SU-DHL-6 (cell line): Measurements from ENCODE around the gene SIGLEC9.

Experiments used
- H2AFZ ChIP-seq: fragments of 200-600 bp; sonication (generic); 2 replicates; pipeline ENCODE4 v1.6.1; 2014; ENCODE audit warnings: low read depth, mild to moderate bottlenecking, moderate library complexity, mixed read lengths, antibody characterized with exemption, low read length; ENCODE audit not compliant: severe bottlenecking
- H3F3A ChIP-seq: fragments of 200-600 bp; shearing (Covaris generic); 2 replicates; pipeline ENCODE4 v1.6.0; 2016; ENCODE audit warnings: antibody characterized with exemption, mild to moderate bottlenecking; ENCODE audit not compliant: insufficient read depth
- H3K27ac ChIP-seq: fragments of 200-600 bp; sonication (generic); 2 replicates; pipeline ENCODE4 v1.5.1; 2016; ENCODE audit warnings: low read depth, mild to moderate bottlenecking, low read length, moderate library complexity, mixed read lengths
- H3K27me3 ChIP-seq: fragments of 200-600 bp; sonication (generic), shearing (Covaris generic); 2 replicates; pipeline ENCODE4 v1.6.0; 2014; ENCODE audit warnings: mild to moderate bottlenecking, low read length
- H3K36me3 ChIP-seq: fragments of 200-600 bp; sonication (generic); 2 replicates; pipeline ENCODE4 v1.6.1; 2014; ENCODE audit warnings: mild to moderate bottlenecking, low read length, mixed read lengths
- H3K4me2 ChIP-seq: fragments of 300-600, 200-600 bp; shearing (Covaris generic), sonication (generic); 2 replicates; pipeline ENCODE4 v1.6.0; 2014; ENCODE audit warnings: low read length, low read depth, mild to moderate bottlenecking; ENCODE audit not compliant: poor library complexity, severe bottlenecking
- H3K4me3 ChIP-seq: fragments of 200-600 bp; sonication (generic); 2 replicates; pipeline ENCODE4 v1.5.1; 2014; ENCODE audit warnings: antibody characterized with exemption, low read length, mild to moderate bottlenecking, mixed read lengths; ENCODE audit not compliant: insufficient read depth, poor library complexity, severe bottlenecking
- H3K79me2 ChIP-seq: fragments of 200-600 bp; sonication (generic); 2 replicates; pipeline ENCODE4 v1.6.1; 2014; ENCODE audit warnings: mild to moderate bottlenecking, low read length, moderate library complexity; ENCODE audit not compliant: insufficient read depth
- H3K9ac ChIP-seq: fragments of 200-600 bp; sonication (generic); 2 replicates; pipeline ENCODE4 v1.7.0; 2014; ENCODE audit warnings: mild to moderate bottlenecking, low read length
- H3K9me2 ChIP-seq: fragments of 200-600 bp; sonication (generic); replicated peaks from 2 replicates; pipeline ENCODE4 v1.6.1; 2014; ENCODE audit warnings: low read length; ENCODE audit not compliant: insufficient read depth
- H3K9me3 ChIP-seq: fragments of 200-600 bp; sonication (generic); 2 replicates; pipeline ENCODE4 v1.6.1; 2014; ENCODE audit warnings: low read length, mixed read lengths; ENCODE audit not compliant: insufficient read depth
- H4K20me1 ChIP-seq: fragments of 200-600 bp; sonication (generic); 2 replicates; pipeline ENCODE4 v1.6.1; 2014; ENCODE audit warnings: low read depth, mild to moderate bottlenecking, antibody characterized with exemption, low read length, moderate library complexity, mixed read lengths
- EZH2phosphoT487 ChIP-seq: fragments of 200-600 bp; sonication (generic), shearing (Covaris generic); conservative IDR thresholded peaks from 2 replicates; pipeline ENCODE4 v1.6.1; 2018; ENCODE audit warnings: mild to moderate bottlenecking, antibody characterized with exemption, low read length, moderate library complexity, mixed read lengths
- TF ChIP-seq, protein P1 (sequence below): fragments of 200-600 bp; sonication (generic); IDR thresholded peaks from one replicate; pipeline ENCODE4 v1.5.1; 2017; ENCODE audit warnings: antibody characterized with exemption, mild to moderate bottlenecking, low read length, moderate library complexity; ENCODE audit not compliant: insufficient read depth, poor library complexity, severe bottlenecking

The SIGLEC9 gene

GRCh38 chr19:51119101-51119500 lies 5.6 kb upstream of the SIGLEC9 start:
- H3K9me2 ChIP-seq: no peaks in the 10 kb centered on the region
- H3F3A ChIP-seq: no peaks in the 10 kb centered on the region
- H3K27me3 ChIP-seq: no peaks in the 10 kb centered on the region
- no peak overlapping the region for H2AFZ ChIP-seq
- no peaks in the 10 kb centered on the region for H3K9me3 ChIP-seq
- no peaks in the 10 kb centered on the region for H3K79me2 ChIP-seq
- H4K20me1 ChIP-seq: no peaks in the 10 kb centered on the region
- no peak overlapping the region for H3K4me3 ChIP-seq
- H3K4me2 ChIP-seq: no peak overlapping the region
- no peak overlapping the region for H3K27ac ChIP-seq
- H3K9ac ChIP-seq: no peak overlapping the region
- no peaks in the 10 kb centered on the region for H3K36me3 ChIP-seq
- TF ChIP-seq EZH2phosphoT487: no peak

GRCh38 chr19:51119611-51120010 lies 5.1 kb upstream of the SIGLEC9 start:
- Histone ChIP-seq H3F3A (no peaks in the 10 kb centered on the region), H2AFZ (no peak overlapping the region), H3K27me3 (no peaks in the 10 kb centered on the region), H3K4me3 (no peak overlapping the region), H3K36me3 (no peaks in the 10 kb centered on the region), H3K27ac (no peak overlapping the region), H4K20me1 (no peaks in the 10 kb centered on the region), H3K9me3 (no peaks in the 10 kb centered on the region), H3K9ac (no peak overlapping the region), H3K9me2 (no peaks in the 10 kb centered on the region), H3K4me2 (no peak overlapping the region), H3K79me2 (no peaks in the 10 kb centered on the region)
- TF ChIP-seq, protein P1, sequence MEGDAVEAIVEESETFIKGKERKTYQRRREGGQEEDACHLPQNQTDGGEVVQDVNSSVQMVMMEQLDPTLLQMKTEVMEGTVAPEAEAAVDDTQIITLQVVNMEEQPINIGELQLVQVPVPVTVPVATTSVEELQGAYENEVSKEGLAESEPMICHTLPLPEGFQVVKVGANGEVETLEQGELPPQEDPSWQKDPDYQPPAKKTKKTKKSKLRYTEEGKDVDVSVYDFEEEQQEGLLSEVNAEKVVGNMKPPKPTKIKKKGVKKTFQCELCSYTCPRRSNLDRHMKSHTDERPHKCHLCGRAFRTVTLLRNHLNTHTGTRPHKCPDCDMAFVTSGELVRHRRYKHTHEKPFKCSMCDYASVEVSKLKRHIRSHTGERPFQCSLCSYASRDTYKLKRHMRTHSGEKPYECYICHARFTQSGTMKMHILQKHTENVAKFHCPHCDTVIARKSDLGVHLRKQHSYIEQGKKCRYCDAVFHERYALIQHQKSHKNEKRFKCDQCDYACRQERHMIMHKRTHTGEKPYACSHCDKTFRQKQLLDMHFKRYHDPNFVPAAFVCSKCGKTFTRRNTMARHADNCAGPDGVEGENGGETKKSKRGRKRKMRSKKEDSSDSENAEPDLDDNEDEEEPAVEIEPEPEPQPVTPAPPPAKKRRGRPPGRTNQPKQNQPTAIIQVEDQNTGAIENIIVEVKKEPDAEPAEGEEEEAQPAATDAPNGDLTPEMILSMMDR: no peak
- TF ChIP-seq EZH2phosphoT487: no peak

- no peaks in the 10 kb centered on the region for H3K9me2 ChIP-seq
- no peak for TF ChIP-seq EZH2phosphoT487
- TF ChIP-seq, protein P1: no peak
- no peaks in the 10 kb centered on the region for H3K9me3 ChIP-seq
- no peak overlapping the region for H3K27ac ChIP-seq
- no peak overlapping the region for H3K4me3 ChIP-seq
- no peaks in the 10 kb centered on the region for H3K79me2 ChIP-seq
- no peak overlapping the region for H3K4me2 ChIP-seq
- no peak overlapping the region for H3K9ac ChIP-seq
- H2AFZ ChIP-seq: no peak overlapping the region
- no peaks in the 10 kb centered on the region for H3F3A ChIP-seq
- H4K20me1 ChIP-seq: no peaks in the 10 kb centered on the region
- no peaks in the 10 kb centered on the region for H3K27me3 ChIP-seq
- H3K36me3 ChIP-seq: no peaks in the 10 kb centered on the region
These were observed 4.5 kb upstream of the SIGLEC9 start for GRCh38 chr19:51120160-51120559.

DNA sequence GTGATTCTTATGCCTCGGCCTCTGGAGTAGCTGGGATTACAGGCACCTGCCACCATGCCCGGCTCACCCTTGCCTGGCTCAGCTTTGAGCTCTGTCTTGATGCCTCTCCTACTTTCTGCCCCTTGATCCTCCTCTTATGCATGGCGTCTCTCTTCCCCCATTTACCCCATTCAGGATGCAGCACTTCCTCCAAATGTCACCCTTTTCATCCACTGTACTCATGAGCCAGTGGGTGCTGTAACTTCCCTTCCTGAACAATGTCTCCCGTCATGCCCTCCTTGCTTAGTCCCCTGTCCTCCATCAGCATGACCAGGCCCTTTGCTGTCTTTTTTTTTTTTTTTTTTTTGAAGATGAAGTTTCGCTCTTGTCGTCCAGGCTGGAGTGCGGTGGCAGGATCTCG lies 3.4 kb upstream of the SIGLEC9 start:
- H3K4me2 ChIP-seq: no peak overlapping the region
- no peak overlapping the region for H3K4me3 ChIP-seq
- no peak overlapping the region for H3K27ac ChIP-seq
- H3K9me3 ChIP-seq: no peaks in the 10 kb centered on the region
- TF ChIP-seq, protein P1: no peak
- no peak for TF ChIP-seq EZH2phosphoT487
- H3K9me2 ChIP-seq: no peaks in the 10 kb centered on the region
- H3K9ac ChIP-seq: no peak overlapping the region
- no peak overlapping the region for H2AFZ ChIP-seq
- H3F3A ChIP-seq: no peaks in the 10 kb centered on the region
- H3K36me3 ChIP-seq: no peaks in the 10 kb centered on the region
- H3K27me3 ChIP-seq: no peaks in the 10 kb centered on the region
- H3K79me2 ChIP-seq: no peaks in the 10 kb centered on the region
- no peaks in the 10 kb centered on the region for H4K20me1 ChIP-seq
